GM19372 (cell line): ENCODE data around the gene GPI.
"Not testable (repeated sequence)": the region's sequence is repeated elsewhere in the genome, so short reads cannot be mapped to it uniquely, and the experiment has no call there.

Experiments
- ATAC-seq: cut with Tn5 transposase; IDR thresholded peaks from one replicate; pipeline ENCODE4 v1.9.1; 2021; ENCODE audit warnings: mild to moderate bottlenecking, low read depth, moderate library complexity; ENCODE audit not compliant: unreplicated experiment

GPI gene

DNA sequence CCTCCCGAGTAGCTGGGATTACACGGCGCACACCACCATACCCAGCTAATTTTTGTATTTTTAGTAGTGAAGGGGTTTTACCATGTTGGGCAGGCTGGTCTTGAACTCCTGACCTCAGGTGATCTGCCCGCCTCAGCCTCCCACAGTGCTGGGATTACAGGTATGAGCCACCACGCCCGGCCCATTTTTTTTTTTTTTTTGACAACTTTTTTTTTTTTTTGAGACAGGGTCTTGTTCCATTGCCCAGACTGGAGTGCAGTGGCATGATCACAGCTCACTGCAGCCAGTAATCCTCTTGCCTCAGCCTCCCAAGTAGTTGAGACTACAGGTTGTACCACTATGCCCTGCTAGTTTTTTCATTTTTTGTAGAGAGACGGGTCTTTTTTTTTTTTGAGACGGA lies 35.8 kb downstream of the GPI start:
- ATAC-seq, result not testable (repeated sequence)

DNA sequence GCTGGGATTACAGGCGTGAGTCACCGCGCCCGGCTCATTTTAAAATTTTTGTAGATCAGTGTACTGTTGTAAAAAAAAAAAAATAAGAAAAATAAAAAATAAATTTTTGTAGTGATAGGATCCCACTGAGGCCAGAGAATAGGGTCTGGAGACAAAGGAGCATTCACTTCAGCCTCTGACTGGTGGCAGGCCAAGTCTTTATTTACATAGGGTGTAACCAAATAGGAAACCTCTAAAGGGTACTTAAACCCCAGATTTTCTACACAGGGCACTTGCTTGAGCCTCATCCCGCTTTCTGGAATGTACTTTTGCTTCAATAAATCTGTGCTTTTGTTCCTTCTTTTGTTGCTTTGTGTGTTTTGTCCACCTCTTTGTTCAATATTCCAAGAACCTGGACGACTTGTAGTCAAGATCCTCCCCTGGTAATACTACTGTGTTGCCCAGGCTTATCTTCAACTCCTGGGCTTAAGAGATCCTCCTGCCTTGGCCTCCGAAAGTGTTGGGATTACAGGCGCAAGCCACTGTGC lies 37.1 kb downstream of the GPI start:
- ATAC-seq, result no peak

DNA sequence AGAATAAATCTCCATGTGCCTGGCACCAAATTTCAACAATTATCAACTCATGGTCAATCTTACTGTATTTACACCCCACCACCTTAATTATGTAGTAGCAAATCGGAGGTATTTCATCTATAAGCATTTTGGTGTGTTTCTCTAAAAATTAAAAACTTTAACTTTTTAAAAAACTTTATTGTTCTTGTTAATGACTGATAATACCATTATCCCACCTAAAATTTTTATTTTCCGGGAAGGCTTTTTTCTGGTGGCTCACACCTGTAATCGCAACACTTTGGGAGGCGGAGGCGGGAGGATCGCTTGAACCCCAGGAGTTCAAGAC lies 38.8 kb downstream of the GPI start:
- peak; percentile 14 for ATAC-seq

DNA sequence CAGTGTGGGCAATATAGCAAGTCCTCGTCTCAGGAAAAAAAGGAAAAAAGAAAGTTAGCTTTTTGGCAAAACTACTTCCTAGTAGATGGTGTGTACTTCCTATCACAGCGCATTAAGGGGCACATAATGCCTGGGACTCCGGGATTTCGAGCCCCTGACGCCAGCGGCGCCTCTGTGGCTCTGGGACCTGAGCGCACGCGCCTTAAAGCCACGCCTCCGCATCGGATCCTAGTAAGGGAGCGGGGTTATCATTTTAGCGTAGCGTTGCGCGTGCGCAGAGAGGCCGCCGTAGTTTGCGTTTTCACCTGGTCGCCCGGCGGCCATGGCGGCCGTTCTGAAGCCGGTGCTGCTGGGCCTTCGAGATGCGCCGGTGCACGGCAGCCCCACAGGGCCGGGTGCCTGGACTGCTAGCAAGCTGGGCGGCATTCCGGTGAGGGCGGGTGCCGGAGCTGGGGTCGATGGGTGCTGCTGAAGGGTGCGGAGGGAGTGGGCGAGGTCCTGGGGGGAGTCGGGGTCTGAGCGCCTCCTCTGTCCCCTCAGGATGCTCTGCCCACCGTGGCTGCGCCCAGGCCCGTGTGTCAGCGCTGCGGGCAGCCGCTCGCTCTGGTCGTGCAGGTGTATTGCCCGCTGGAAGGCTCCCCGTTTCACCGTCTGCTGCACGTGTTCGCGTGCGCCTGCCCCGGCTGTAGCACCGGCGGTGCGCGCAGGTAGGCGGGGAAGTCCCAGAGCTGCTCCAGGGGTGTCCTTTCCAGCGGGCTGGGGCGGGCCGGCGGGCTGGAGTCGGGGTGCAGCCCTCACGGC lies 39.3 kb downstream of the GPI start, which contains the start of gene PDCD2L:
TSS of gene PDCD2L (plus strand) at position 291 of the 801 bp plus-strand sequence. CDS start at position 323, 32 bp downstream.
- peak; percentile 87 for ATAC-seq

DNA sequence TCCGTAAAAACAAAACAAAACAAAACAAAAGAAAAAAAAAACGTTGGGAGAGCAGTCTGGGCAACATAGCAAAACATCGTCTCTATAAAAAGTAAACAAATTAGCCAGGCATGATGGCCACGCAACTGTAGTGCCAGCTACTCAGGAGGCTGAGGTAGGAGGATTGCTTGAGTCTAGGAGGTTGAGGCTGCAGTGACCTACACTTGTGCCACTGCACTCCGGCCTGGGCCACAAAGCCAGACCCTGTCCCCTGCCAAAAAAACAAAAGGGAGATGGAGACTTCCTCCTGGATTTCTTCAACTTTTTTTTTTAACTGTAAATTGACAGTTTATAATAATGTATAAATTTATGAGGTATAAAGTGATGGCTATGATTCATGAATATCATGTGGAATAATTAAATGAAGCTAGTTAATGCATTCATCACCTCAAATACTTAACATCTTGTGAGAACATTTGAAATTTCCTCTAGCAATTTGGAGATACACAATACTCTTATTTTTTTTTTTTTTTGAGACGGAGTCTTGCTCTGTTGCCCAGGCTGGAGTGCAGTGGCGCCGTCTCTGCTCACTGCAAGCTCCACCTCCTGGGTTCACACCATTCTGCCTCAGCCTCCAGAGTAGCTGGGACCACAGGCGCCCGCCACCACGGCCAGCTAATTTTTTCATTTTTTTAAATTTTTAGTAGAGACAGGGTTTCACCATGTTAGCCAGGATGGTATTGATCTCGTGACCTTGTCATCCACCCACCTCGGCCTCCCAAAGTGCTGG lies 41.1 kb downstream of the GPI start:
- no peak for ATAC-seq

DNA sequence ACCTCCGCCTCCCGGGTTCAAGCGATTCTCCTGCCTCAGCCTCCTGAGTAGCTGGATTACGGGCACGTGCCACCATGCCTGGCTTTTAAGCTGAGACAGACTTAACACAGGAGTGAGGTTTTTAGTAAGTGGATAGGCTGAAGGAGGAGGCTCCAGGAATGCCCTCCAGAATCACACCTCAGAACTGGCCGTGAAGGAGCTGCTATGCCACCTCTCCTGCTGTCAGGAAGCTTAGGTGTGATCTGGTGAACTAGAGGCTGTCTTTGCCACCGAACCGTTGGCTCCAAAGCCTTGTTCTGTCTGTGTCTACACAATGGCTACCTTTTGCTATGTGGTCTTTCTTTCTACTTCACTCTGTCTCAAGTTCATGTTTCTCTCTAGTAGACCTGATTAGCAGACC lies 43.4 kb downstream of the GPI start:
- ATAC-seq, result no peak

DNA sequence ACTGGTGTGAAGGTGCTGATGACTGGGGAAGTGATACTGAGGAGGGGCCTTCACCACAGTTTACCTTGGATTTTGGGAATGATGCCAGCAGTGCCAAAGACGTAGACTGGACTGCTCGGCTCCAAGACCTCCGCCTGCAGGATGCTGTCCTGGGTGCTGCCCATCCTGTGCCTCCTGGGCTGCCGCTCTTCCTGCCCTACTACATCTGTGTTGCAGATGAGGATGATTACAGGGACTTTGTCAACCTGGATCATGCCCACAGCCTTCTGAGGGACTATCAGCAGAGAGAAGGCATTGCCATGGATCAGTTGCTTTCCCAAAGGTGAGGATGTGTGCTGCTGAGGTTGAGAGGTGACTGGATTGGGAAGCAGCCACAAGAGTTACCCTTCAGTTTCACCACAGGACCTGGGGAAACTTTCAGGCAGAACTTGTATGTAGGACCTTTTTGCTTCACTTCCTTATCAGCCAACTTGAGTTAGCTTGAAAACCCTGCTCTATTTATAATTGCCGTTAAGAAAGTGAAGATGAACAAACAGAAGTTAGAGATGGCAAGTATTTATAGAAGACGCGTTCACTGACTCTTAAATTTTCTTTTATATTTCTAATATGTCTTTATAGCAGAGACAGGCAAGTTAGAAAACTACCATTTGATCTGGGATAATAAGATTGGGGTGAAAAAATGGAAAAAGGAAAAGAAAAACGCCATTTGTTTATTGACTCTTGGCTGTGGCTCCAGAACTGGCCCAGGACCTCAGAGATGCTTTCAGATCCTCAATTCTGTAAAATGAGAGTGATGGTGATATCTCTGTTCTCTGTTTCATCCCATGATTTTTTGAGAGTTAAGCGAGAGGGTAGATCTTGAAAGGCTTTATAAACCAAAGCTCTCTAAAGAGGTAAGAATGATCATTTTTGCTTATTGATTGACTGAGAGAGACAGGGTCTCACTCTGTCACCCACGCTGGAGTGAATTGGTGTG lies 44.5 kb downstream of the GPI start:
- no peak for ATAC-seq

DNA sequence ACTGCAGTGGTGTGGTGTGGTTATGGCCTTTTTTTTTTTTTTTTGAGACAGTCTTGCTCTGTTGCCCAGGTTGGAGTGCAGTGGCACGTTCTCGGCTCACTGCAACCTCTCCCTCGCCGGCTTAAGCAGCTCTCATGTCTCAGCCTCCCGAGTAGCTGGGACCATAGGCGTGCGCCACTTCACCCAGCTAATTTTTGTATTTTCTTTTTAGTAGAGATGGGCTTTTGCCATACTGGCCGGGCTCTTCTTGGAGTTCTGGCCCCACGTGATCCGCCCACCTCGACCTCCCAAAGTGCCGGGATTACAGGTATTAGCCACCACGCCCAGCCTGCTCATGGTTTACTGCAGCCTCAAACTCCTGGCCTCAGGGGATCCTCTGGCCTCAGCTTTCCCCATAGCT lies 46.2 kb downstream of the GPI start:
- ATAC-seq, result no peak

DNA sequence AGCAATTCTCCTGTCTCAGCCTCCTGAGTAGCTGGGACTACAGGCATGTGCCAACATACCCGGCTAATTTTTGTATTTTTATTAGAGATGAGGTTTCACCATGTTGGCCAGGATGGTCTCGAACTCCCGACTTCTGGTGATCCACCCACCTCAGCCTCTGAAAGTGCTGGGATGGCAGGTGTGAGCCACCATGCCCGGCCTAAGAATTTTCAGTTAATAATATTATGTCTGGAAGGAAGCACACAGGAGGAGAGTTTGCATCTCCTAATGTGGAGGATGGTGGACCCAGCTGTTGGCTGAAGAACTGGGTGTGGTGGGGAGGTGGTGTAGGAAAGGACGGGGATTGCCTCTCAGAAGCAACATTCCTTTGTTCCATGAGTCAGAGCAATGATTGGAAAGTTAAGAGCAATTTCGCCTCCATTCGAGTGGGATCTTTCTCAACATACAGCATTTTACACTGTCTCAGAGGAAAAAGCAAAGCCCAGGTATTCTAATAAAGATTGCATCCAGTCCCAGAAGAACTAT lies 51.1 kb downstream of the GPI start:
- no peak for ATAC-seq

DNA sequence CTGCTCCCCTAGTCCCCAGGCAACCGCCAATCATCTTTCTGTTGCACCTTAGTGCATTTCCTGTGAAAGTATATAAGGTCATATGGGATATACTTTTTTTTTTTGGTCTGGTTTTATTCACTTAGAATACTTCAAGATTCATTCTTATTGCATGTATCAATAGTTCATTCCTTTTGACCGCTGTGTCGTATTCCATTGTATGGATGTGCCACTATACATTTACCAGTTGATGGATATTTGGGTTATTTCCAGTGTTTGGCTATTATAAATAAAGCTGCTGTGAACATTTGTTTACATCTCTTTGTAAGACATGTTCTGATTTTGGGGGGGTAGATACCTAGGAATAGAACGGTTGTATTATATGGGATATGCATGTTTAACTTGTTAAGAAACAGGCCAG lies 53.3 kb downstream of the GPI start:
- ATAC-seq, result no peak

DNA sequence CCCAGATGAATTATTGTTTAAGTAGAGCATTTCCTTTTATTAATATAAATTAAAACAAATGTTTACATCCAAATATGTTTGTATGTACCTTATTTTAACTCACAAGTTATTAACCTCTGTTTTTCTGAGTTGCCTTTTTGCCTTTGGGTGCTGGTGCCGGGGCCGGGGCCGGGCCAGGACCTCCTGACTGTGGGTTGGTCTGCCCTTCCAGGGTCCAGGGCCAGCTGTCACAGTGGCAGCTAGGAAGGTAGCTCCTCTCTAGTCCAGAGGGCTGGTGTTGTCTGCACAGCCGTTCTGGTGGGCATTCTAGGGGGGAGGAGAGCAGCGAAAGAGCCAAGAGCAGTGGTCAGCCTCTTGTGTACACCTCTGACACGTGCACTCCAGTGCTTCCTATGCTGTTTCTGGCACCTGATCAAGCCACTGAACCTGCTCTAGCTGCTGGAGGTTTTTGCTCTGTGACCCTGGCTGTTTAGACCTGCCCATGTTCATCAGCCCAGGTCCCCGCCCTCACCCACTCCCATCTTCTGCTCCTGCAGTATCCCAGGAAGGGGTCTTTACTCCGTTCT lies 61.2 kb downstream of the GPI start:
- ATAC-seq, result no peak

DNA sequence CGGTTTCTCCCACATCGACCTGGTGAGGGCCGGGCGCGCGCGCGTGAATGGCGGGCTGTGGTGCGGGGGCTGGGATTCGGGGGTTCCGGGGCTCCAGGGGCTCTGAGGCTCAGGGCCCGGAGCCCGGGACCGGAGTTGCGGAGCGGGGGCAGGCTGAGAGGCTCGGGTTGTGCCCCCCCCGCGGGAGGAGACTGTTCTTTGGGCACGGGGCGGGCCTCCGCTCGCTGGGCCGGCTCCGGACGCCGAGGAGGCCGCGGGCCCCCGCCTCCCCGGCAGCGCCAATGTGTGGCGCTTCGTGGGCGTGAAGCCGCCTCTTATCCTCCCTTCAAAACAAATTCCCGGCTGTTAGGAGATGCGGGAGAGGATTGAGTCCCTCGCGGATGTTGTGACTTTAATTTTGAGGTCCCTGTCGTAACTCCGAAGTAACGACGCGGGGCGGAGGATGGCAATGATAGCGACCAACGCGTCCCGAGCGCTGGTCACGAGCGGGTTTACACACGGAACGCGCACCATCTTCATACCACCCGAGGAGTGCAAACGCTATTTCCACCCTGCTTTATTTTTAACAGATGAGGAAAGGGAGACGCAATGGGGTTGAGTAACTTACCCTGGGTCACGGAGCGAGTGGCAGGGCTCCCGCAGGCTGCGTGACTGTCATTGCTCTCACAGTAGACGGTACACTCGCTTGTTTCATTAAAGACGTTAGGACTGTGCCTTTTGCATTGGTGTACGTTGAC lies 63.7 kb downstream of the GPI start:
- peak; percentile 57 for ATAC-seq

DNA sequence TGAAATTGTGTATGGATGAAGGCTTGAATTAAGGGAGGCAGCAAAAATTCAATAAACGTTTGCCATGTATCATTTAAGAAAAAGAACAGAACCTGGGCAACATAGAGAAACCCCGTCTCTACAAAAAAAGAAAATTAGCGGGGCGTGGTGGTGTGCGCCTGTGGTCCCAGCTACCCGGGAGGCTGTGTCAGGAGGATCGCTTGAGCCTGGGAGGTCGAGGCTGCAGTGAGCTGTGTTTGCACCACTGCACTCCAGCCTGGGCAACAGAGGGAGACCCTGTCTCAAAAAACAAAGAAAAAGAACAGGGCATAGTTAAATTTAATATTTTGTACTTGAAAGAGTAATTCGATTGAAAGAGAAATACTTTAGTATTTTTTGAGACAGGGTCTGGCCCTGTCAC lies 64.6 kb downstream of the GPI start:
- ATAC-seq, result no peak

DNA sequence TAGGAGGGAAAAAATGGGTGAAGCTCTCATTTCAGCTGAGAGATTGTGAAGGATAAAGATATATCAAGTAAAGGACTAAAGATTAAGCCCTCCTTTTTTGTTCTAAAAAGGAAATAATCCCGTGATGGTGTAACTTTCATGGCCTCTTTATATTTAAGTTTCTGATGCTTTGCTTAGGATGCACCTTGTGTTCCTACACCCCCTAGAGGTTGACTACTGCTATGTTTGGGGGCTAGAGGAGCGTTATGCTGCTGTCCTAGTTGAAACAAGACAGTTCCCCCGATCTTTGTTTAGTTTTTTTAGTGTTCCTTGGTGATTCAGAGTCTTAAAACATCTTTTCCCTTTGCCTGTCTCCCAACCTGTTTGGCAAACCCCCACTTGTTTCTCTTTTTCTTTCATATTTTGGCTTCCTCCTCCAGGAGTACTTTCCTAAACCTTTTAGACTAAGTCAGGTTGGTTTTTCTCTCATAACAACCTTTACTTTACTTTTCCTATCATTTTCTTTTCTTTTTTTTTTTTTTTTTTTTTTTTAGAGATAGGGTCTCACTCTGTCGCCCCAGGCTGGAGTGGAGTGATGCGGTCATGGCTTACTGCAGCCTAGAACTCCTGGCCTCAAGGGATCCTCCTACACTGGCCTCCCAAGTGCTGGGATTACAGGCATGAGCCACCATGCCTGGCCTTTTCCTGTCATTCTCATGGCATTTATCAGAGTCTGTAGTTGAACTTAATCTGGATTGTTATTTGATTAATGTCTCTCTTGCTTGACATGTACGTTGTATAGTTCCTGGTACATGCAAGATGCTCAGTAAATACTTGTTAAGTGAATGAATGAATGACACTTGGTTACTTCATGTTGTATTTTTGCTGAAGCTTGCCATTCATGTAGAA lies 66.0 kb downstream of the GPI start:
- no peak for ATAC-seq

DNA sequence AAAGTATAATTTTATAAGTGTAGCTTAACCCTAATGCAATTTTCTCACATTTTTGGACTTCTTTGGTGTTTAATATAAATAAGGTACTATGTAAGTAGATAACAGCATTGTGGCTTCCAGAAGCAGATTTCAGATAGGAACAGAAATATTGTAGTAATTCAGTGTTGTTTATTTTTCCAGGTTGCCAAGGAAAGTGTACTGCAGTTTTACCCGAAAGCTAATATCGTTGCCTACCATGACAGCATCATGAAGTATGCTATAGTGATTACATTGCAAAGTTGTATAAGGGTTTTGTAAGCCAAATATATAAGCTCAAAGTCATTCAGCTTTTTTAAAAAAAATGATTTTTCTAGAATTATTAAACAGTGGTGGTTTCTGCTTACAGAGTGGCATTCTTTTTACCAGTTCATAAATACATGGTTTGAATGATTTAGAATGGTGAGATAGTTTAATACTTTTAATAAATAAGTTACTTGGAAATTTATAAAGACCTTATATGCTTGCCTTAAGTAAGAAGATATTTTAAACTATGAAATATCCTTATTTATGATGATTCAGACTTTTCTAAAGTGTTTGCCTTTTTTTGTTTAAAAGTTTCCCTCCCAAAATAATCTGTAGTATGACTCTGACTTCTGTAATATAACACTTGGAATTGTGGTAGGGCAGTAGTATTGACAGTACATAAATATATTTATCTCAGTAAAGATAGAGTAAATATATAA lies 66.8 kb downstream of the GPI start:
- ATAC-seq, result no peak

DNA sequence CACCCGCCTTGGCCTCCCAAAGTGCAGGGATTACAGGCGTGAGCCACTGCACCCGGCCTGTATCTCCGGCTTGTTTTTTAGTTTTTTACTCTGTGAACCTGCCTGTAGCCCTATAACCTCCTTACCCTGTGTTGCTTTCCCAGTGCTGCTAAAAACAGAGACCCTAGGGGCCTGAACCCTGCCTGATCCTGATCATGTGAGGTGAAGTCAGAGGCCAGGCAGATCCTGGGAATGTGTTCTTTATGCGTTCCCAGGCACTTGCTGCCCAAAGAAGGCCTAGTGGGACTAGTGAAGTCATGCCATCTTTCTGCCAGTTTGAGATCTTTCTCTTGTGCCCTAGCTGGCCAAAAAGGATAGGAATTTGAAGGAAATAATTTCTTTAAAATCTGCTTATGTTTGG lies 67.8 kb downstream of the GPI start:
- ATAC-seq, result no peak

DNA sequence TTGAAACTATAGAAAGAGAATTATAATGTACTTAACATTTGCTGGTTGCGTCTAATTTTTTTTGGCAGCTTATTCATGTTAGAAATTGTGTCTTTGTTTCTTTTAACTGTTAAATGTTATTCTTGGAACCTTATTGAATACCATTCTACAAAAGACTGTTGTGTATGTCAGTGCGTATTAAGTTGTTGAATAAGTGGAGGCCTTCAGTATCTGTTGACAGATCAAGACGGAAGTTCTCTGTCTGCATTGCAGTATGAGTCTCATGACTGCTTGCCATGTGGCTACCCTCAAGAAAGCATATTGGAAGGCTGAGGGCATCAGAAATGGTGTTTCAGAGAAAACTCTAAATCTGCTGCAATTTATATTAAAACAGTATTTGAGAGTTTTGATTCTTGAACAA lies 71.7 kb downstream of the GPI start:
- no peak for ATAC-seq

DNA sequence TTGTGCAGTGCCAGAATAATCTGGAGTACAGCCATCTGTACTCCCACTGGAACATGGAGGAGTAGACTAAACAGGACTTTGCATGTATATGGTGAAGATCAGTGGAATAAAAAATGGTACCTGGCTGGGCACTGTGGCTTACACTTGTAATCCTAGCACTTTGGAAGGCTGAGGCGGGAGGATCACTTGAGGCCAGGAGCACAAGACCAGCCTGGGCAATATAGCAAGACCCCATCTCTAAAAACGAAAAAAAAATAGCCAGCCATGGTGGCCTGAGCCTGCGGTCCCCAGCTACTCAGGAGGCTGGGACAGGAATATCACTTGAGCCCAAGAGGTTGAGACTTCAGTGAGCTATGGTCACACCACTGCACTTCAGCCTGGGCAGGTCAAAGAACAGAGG lies 83.2 kb downstream of the GPI start:
- no peak for ATAC-seq
